RWPE1 (cell line): ENCODE measurements around the gene DMTF1.

Source experiments
- CTCF ChIA-PET: fragments of 350-600 bp; sonication (Branson Sonifier 250); formaldehyde crosslinking; extraction: SDS; loops from one replicate; lab custom pipeline; 2021; lab: Yijun Ruan, JAX
- POLR2A ChIA-PET: fragments of 400-600 bp; formaldehyde crosslinking; extraction: SDS; loops from one replicate; lab custom pipeline; 2020; ENCODE audit warnings: antibody characterized with exemption; ENCODE audit not compliant: low non-redundant PET; lab: Yijun Ruan, JAX
- DNase-seq: peaks from one replicate; pipeline ENCODE4 v3.0.0; 2012; ENCODE audit warnings: low spot score
- H3K27ac ChIP-seq: fragments of 450-650 bp; 2 replicates; pipeline ENCODE4 v1.5.1; 2017
- CTCF ChIP-seq: fragments of 450-650 bp; conservative IDR thresholded peaks from 2 replicates; pipeline ENCODE4 v1.5.1; 2017; ENCODE audit warnings: low read depth, mild to moderate bottlenecking

The DMTF1 gene

GRCh38 chr7:87209295-87209924, 57.2 kb downstream of the DMTF1 start:
- DNase-seq, result no peak
- no peak for TF ChIP-seq CTCF
- ChIA-PET CTCF (no interaction called here), POLR2A (no interaction called here)
- no peak overlapping the region for H3K27ac ChIP-seq

GRCh38 chr7:87210506-87210905, 58.3 kb downstream of the DMTF1 start:
- ChIA-PET POLR2A (no interaction called here), CTCF (no interaction called here)
- DNase-seq, result no peak
- H3K27ac ChIP-seq, result no peak overlapping the region
- no peak for TF ChIP-seq CTCF

- TF ChIP-seq CTCF, result no peak
- no peak for DNase-seq
- POLR2A ChIA-PET, result no interaction called here
- no peak overlapping the region for H3K27ac ChIP-seq
- CTCF ChIA-PET, result no interaction called here
These were observed 60.2 kb downstream of the DMTF1 start for GRCh38 chr7:87212498-87212897.

GRCh38 chr7:87213252-87213651, 61.0 kb downstream of the DMTF1 start:
- ChIA-PET POLR2A (no interaction called here), CTCF (no interaction called here)
- H3K27ac ChIP-seq, result no peak overlapping the region
- no peak for DNase-seq
- no peak for TF ChIP-seq CTCF

- POLR2A ChIA-PET, result no interaction called here
- TF ChIP-seq CTCF, result no peak
- H3K27ac ChIP-seq, result no peak overlapping the region
- no peak for DNase-seq
- CTCF ChIA-PET, result no interaction called here
These were observed 61.6 kb downstream of the DMTF1 start for GRCh38 chr7:87213811-87214210.

GRCh38 chr7:87215046-87215445, 62.8 kb downstream of the DMTF1 start:
- POLR2A ChIA-PET, result no interaction called here

More at GRCh38 chr7:87215046-87215445, 62.8 kb downstream of the DMTF1 start:
- no peak for TF ChIP-seq CTCF
- H3K27ac ChIP-seq, result no peak overlapping the region
- DNase-seq, result no peak
- CTCF ChIA-PET, result no interaction called here
